Mesothelial cell of epicardium (in vitro differentiated cells): ENCODE measurements around the gene SENP1. TPM values are rescaled to one million over a fixed set of nuclear protein-coding genes. Genes with fewer than 3 reads are reported as not detected.

Experiments used
- DNase-seq, 2 experiments: peaks; one replicate each; pipeline ENCODE4 v3.0.0; 2021; ENCODE audit warnings: low spot score in 2 of 2; ENCODE audit not compliant: unreplicated experiment in 2 of 2
- H3K27ac Mint-ChIP-seq: 2 replicates; pipeline ENCODE4 v1.8.0; 2021; ENCODE audit warnings: mixed read lengths
- H3K27me3 Mint-ChIP-seq: 2 replicates; pipeline ENCODE4 v1.8.0; 2021; ENCODE audit warnings: low read depth, mixed read lengths
- H3K36me3 Mint-ChIP-seq: 2 replicates; pipeline ENCODE4 v1.8.0; 2021; ENCODE audit warnings: mixed read lengths
- H3K4me1 Mint-ChIP-seq: 2 replicates; pipeline ENCODE4 v1.8.0; 2021; ENCODE audit warnings: mixed read lengths
- H3K4me3 Mint-ChIP-seq: 2 replicates; pipeline ENCODE4 v1.8.0; 2021; ENCODE audit warnings: mild to moderate bottlenecking, moderate library complexity, mixed read lengths
- H3K9me3 Mint-ChIP-seq: 2 replicates; pipeline ENCODE4 v1.8.0; 2021; ENCODE audit warnings: mixed read lengths
- microRNA-seq: library from miRNA; unstranded; fragments of <30 nt; microRNA quantifications from one replicate; pipeline ENCODE4 v1.2.0, GENCODE V29; 2021; ENCODE audit warnings: inconsistent platforms, mixed read lengths
- total RNA-seq: library from RNA; stranded (reverse); gene quantifications from 3 replicates; pipeline ENCODE4 v1.2.1, GENCODE V29; 2021
- TF ChIP-seq, protein P1 (sequence below): fragments of 200-600 bp; sonication (generic); IDR thresholded peaks from one replicate; pipeline ENCODE4 v1.5.0; 2021; ENCODE audit warnings: antibody characterized with exemption; ENCODE audit not compliant: unreplicated experiment

The SENP1 gene
- total RNA-seq, 1 donor from 2014 or later = 31.1 TPM

DNA sequence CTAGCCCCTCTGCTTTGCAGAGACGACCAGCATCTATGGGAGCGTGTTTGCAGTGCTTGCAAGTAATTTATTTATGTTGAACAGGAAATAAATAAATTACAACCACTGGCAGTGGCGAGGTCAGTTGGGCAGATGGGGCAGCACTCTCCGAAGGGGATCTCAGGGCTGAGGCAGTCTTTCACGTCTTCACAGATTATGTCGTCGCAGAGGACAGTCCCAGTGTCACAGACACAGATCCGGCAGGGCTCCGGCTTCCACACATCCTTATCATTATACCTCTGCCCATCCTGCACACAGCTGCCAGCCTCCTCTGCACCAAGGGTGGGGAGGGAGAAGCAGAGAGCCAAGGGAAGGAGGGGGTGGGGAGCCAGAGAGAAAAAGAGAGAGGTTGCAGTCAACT, 106.1 kb downstream of the SENP1 start:
- no peak for DNase-seq
- Mint-ChIP-seq H3K9me3 (no peaks in the 10 kb centered on the region), H3K4me1 (peaks cover 37% of the 10 kb centered on the region), H3K27ac (peak overlapping the region; percentile 92), H3K4me3 (no peak overlapping the region), H3K36me3 (peaks cover 4% of the 10 kb centered on the region), H3K27me3 (peaks cover 27% of the 10 kb centered on the region)
- TF ChIP-seq, protein P1, sequence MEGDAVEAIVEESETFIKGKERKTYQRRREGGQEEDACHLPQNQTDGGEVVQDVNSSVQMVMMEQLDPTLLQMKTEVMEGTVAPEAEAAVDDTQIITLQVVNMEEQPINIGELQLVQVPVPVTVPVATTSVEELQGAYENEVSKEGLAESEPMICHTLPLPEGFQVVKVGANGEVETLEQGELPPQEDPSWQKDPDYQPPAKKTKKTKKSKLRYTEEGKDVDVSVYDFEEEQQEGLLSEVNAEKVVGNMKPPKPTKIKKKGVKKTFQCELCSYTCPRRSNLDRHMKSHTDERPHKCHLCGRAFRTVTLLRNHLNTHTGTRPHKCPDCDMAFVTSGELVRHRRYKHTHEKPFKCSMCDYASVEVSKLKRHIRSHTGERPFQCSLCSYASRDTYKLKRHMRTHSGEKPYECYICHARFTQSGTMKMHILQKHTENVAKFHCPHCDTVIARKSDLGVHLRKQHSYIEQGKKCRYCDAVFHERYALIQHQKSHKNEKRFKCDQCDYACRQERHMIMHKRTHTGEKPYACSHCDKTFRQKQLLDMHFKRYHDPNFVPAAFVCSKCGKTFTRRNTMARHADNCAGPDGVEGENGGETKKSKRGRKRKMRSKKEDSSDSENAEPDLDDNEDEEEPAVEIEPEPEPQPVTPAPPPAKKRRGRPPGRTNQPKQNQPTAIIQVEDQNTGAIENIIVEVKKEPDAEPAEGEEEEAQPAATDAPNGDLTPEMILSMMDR = no peak

DNA sequence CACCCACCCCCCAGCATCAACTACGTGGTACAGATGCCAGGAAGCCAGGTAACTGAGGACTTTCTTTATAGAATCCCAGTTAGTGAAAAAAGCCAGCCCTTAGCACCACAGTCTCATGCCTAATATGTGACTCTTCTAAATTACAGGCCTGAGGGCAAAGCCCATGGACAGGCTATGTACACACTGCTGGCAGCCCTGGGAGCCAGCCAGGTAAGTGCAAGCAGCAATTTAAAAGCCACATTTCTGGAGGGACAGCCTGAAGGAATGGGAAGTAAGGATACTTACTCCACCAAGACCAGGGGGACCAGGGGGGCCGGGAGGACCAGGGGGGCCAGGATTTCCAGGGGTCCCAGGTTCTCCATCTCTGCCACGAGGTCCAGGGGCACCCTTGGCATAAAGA, 108.6 kb downstream of the SENP1 start:
- DNase-seq = no peak
- peaks cover 8% of the 10 kb centered on the region for H3K27me3 Mint-ChIP-seq
- H3K9me3 Mint-ChIP-seq = no peaks in the 10 kb centered on the region
- H3K4me1 Mint-ChIP-seq = peaks cover 21% of the 10 kb centered on the region
- no peak overlapping the region for H3K4me3 Mint-ChIP-seq
- TF ChIP-seq, protein P1 = no peak
- no peak overlapping the region for H3K27ac Mint-ChIP-seq
- peaks cover 5% of the 10 kb centered on the region for H3K36me3 Mint-ChIP-seq

DNA sequence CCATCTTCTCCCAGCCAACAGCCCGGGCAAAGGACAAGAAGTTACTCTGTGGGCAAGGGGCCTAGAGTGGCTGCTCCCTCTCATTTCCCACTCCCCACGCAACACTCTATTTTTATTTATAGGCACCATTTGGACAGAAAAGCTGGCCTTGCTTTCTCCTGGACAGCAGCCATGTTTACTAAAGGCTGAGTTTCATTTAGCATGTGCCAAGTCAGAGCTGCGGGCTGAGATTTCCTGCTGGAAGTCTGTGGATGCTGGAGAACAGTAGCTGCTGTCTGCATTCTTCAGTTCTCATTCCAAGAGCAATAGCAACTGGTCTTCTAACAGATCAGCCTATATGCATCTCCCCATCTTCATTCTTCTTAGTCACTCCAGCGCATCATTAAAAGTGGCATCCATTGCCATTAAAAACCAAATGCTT, 109.9 kb downstream of the SENP1 start:
- Mint-ChIP-seq H3K36me3 (peaks cover 5% of the 10 kb centered on the region), H3K4me1 (peaks cover 12% of the 10 kb centered on the region), H3K27me3 (peaks cover 4% of the 10 kb centered on the region), H3K27ac (no peak overlapping the region), H3K4me3 (no peak overlapping the region), H3K9me3 (no peaks in the 10 kb centered on the region)
- TF ChIP-seq, protein P1 = no peak
- no peak for DNase-seq

DNA sequence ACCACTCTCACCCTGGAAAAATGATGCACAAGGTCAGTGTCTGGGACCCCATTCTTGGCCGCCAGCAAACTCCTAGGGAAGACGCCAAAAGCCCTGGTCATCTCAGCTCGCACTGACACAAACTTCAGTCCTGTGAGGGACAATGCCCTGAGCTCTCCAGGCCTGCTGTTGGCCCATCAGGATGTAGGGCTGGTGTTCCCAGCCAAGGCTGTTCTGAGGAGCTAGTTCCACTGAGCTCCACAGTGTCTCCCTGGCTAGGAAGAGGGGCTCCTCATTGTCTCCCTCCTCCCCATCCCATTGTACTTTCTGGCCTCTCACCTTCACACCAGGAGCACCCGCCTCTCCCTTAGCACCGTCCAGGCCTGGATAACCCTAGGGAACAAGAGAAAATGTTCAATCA, 112.4 kb downstream of the SENP1 start:
- Mint-ChIP-seq H3K36me3 (peaks cover 5% of the 10 kb centered on the region), H3K4me3 (no peak overlapping the region), H3K27ac (no peak overlapping the region), H3K9me3 (no peaks in the 10 kb centered on the region), H3K27me3 (peaks cover 2% of the 10 kb centered on the region), H3K4me1 (peaks cover 11% of the 10 kb centered on the region)
- no peak for DNase-seq
- TF ChIP-seq, protein P1 = no peak

Small RNAs within 50 kb of the gene (microRNA-seq; reads per million reads assigned to microRNA genes)
- gene MIR6505 = 12.9 reads per million, percentile 37 among the genes with 10 or more reads in this experiment

Other genes with a start within 250 kb of the SENP1 start
- 0.36 to 0.54 TPM (median 0.51 TPM) in 3 replicates for gene VDR, start 201.1 kb downstream of the SENP1 start, total RNA-seq
- 73.7 to 83.1 TPM (median 80.1 TPM) in 3 replicates for gene TMEM106C, start 142.5 kb downstream of the SENP1 start, total RNA-seq
- 70.9 to 86.4 TPM (median 80.6 TPM) in 3 replicates for gene COL2A1, start 101.6 kb downstream of the SENP1 start, total RNA-seq
- gene PFKM, start 13.3 kb upstream of the SENP1 start, total RNA-seq = 118 to 120 TPM (median 119 TPM) in 3 replicates
- 21.0 to 24.8 TPM (median 24.0 TPM) in 3 replicates for gene ASB8, start 51.4 kb upstream of the SENP1 start, total RNA-seq
- 1.4 to 1.7 TPM (median 1.6 TPM) in 3 replicates for gene CCDC184, start 77.6 kb upstream of the SENP1 start, total RNA-seq
- gene OR10AD1, start 97.2 kb upstream of the SENP1 start, total RNA-seq = not detected in 3 replicates
- gene ZNF641, start 244.8 kb upstream of the SENP1 start, total RNA-seq = 30.2 to 38.0 TPM (median 36.1 TPM) in 3 replicates